ENCODE measurements around the gene SLFNL1.

SLFNL1 gene

GRCh38 chr1:41013796-41014195 lies 7.7 kb downstream of the SLFNL1 start:
- H3K9me3 ChIP-seq (ENCODE audit: control insufficient read depth, low read length): no peaks in the 10 kb centered on the region
- no peaks in the 10 kb centered on the region for H3K36me3 ChIP-seq (ENCODE audit: control insufficient read depth, insufficient read depth, low read length)
- H3K79me2 ChIP-seq: no peaks in the 10 kb centered on the region
- H3K4me1 ChIP-seq: no peaks in the 10 kb centered on the region
- no peak overlapping the region for H3K4me2 ChIP-seq (ENCODE audit: low read length)
- H3K27me3 ChIP-seq (ENCODE audit: control insufficient read depth, insufficient read depth, low read length): no peaks in the 10 kb centered on the region
- TF ChIP-seq, protein P1, sequence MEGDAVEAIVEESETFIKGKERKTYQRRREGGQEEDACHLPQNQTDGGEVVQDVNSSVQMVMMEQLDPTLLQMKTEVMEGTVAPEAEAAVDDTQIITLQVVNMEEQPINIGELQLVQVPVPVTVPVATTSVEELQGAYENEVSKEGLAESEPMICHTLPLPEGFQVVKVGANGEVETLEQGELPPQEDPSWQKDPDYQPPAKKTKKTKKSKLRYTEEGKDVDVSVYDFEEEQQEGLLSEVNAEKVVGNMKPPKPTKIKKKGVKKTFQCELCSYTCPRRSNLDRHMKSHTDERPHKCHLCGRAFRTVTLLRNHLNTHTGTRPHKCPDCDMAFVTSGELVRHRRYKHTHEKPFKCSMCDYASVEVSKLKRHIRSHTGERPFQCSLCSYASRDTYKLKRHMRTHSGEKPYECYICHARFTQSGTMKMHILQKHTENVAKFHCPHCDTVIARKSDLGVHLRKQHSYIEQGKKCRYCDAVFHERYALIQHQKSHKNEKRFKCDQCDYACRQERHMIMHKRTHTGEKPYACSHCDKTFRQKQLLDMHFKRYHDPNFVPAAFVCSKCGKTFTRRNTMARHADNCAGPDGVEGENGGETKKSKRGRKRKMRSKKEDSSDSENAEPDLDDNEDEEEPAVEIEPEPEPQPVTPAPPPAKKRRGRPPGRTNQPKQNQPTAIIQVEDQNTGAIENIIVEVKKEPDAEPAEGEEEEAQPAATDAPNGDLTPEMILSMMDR (IDR thresholded peaks at IDR 0.05): no peak
- no peak overlapping the region for H2AFZ ChIP-seq
- no peak overlapping the region for H3K4me3 ChIP-seq (ENCODE audit: low read depth, low read length)
- no peak overlapping the region for H3K27ac ChIP-seq
- H3K9ac ChIP-seq: no peak overlapping the region

GRCh38 chr1:41013024-41013423 lies 8.5 kb downstream of the SLFNL1 start:
- no peaks in the 10 kb centered on the region for H3K79me2 ChIP-seq
- no peaks in the 10 kb centered on the region for H3K36me3 ChIP-seq (ENCODE audit: control insufficient read depth, insufficient read depth, low read length)
- no peak overlapping the region for H3K9ac ChIP-seq
- H3K9me3 ChIP-seq (ENCODE audit: control insufficient read depth, low read length): no peaks in the 10 kb centered on the region
- no peak overlapping the region for H3K27ac ChIP-seq
- H3K4me3 ChIP-seq (ENCODE audit: low read depth, low read length): no peak overlapping the region
- no peaks in the 10 kb centered on the region for H3K27me3 ChIP-seq (ENCODE audit: control insufficient read depth, insufficient read depth, low read length)
- H3K4me1 ChIP-seq: no peaks in the 10 kb centered on the region
- TF ChIP-seq, protein P1 (IDR thresholded peaks at IDR 0.05): no peak
- no peak overlapping the region for H3K4me2 ChIP-seq (ENCODE audit: low read length)
- no peak overlapping the region for H2AFZ ChIP-seq

DNA sequence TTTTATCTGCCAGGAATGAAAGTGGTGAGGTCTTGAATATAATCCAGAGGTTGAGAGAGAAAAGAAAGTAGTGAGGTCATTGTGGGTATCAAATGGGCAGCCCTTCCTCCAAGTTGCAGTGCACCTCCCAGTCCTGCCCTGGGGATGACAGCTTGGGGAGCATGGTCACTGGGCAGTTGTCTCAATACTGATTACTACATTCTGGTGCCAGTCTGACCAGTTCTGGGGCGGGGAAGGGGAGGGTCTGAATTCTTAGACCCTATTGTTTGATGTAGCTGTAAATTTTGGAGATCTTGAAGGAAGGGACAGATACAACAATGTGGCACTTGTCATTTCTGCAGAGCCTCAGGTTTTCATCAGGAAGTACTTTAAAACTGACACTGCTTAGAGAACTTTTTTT lies 11.2 kb downstream of the SLFNL1 start:
- no peaks in the 10 kb centered on the region for H3K79me2 ChIP-seq
- H3K9me3 ChIP-seq (ENCODE audit: control insufficient read depth, low read length): no peaks in the 10 kb centered on the region
- no peak overlapping the region for H3K9ac ChIP-seq
- H3K4me1 ChIP-seq: no peaks in the 10 kb centered on the region
- TF ChIP-seq, protein P1 (IDR thresholded peaks at IDR 0.05): no peak
- no peak overlapping the region for H3K27ac ChIP-seq
- H3K27me3 ChIP-seq (ENCODE audit: control insufficient read depth, insufficient read depth, low read length): no peaks in the 10 kb centered on the region
- no peak overlapping the region for H3K4me3 ChIP-seq (ENCODE audit: low read depth, low read length)
- H3K36me3 ChIP-seq (ENCODE audit: control insufficient read depth, insufficient read depth, low read length): no peaks in the 10 kb centered on the region
- H3K4me2 ChIP-seq (ENCODE audit: low read length): no peak overlapping the region
- H2AFZ ChIP-seq: no peak overlapping the region

GRCh38 chr1:41009466-41009865 lies 12.1 kb downstream of the SLFNL1 start:
- no peak overlapping the region for H3K9ac ChIP-seq
- no peak overlapping the region for H2AFZ ChIP-seq
- H3K4me1 ChIP-seq: no peaks in the 10 kb centered on the region
- no peaks in the 10 kb centered on the region for H3K27me3 ChIP-seq (ENCODE audit: control insufficient read depth, insufficient read depth, low read length)
- H3K36me3 ChIP-seq (ENCODE audit: control insufficient read depth, insufficient read depth, low read length): no peaks in the 10 kb centered on the region
- no peaks in the 10 kb centered on the region for H3K9me3 ChIP-seq (ENCODE audit: control insufficient read depth, low read length)
- no peaks in the 10 kb centered on the region for H3K79me2 ChIP-seq
- H3K4me2 ChIP-seq (ENCODE audit: low read length): no peak overlapping the region
- H3K27ac ChIP-seq: no peak overlapping the region
- no peak overlapping the region for H3K4me3 ChIP-seq (ENCODE audit: low read depth, low read length)
- TF ChIP-seq, protein P1 (IDR thresholded peaks at IDR 0.05): no peak
